Measurements from ENCODE around the gene CORO2A. TPM values are rescaled to one million over a fixed set of nuclear protein-coding genes. Genes with fewer than 3 reads are reported as not detected.

The CORO2A gene
- polyA plus RNA-seq, 1 of the 3 experiments (the other 2 are of a cell fraction), result 2.3 TPM

DNA sequence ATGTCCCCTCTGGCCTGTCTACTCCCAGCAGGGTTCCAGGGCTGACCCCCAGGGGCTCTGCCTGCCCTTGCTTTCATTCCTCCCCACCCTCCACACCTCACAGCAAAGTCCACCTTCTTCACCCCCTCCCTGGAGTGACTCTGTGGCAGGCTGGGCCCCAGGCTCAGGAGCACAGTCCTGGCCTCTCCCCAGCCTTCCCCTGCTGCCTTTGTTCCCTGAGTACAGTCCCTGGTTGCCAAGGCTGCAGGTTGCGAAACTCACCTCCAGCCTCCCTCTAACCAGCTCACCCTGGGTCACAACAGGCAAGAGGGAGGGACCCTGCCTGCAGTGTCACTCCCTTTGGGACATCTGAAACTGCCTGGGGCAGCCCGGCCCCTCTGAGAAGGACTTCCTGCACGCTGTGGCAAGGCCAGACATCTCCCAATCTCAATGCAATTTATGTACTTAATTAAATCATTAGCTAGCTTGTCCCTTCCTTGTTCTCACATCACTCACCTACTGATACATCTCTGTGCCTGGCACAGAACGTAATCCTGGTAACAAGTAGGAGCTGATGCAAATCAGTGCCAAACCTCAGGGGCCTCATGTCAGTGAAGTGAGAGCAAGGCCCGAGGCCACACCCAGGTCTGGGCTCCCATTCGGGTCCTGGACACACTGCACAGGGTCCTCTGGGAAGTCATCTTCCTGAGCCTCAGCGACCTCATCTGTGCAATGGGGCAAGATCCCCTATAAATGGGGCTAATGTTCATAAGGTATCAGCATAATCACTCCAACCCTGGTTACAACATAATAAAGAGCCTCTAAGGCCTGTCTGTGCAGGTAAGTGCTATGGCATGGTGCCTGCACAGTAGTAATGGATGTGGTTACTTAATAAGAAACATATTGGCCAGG is 46.1 kb downstream of the CORO2A start (continued):
- TF ChIP-seq FOXJ3 (CRISPR knock-in tag; IDR thresholded peaks at IDR 0.05) (no peak), EZH2phosphoT487 (IDR thresholded peaks at IDR 0.05; ENCODE audit: borderline replicate concordance, low read depth) (no peak), POLR2AphosphoS5 (IDR thresholded peaks at IDR 0.05; ENCODE audit: low read depth, low read length) (no peak), EP300 (IDR thresholded peaks at IDR 0.05; ENCODE audit: borderline replicate concordance in 1 of 2, low read depth in 1 of 2, low read length in 1 of 2) (peak in 1 of 2 experiments; percentile 35; a peak in 1 of 4 replicates), GABPA (IDR thresholded peaks at IDR 0.05; ENCODE audit: low read depth) (no peak), SMC3 (IDR thresholded peaks at IDR 0.05; ENCODE audit: low read depth, low read length) (no peak), ELF1 (IDR thresholded peaks at IDR 0.05) (no peak), NFIC (IDR thresholded peaks at IDR 0.05; ENCODE audit: borderline replicate concordance) (no peak), GATA2 (CRISPR knock-in tag; IDR thresholded peaks at IDR 0.05) (peak; percentile 79), RAD21 (IDR thresholded peaks at IDR 0.05; ENCODE audit: low read length) (no peak), CHD2 (IDR thresholded peaks at IDR 0.05; ENCODE audit: low read length, partially characterized antibody) (peak; percentile 54), NRF1 (IDR thresholded peaks at IDR 0.05; ENCODE audit: low read depth, low read length) (no peak)
- TF ChIP-seq, protein P1, sequence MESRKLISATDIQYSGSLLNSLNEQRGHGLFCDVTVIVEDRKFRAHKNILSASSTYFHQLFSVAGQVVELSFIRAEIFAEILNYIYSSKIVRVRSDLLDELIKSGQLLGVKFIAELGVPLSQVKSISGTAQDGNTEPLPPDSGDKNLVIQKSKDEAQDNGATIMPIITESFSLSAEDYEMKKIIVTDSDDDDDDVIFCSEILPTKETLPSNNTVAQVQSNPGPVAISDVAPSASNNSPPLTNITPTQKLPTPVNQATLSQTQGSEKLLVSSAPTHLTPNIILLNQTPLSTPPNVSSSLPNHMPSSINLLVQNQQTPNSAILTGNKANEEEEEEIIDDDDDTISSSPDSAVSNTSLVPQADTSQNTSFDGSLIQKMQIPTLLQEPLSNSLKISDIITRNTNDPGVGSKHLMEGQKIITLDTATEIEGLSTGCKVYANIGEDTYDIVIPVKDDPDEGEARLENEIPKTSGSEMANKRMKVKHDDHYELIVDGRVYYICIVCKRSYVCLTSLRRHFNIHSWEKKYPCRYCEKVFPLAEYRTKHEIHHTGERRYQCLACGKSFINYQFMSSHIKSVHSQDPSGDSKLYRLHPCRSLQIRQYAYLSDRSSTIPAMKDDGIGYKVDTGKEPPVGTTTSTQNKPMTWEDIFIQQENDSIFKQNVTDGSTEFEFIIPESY (IDR thresholded peaks at IDR 0.05; ENCODE audit: borderline replicate concordance, low read depth), result no peak
- TF ChIP-seq, protein P2, sequence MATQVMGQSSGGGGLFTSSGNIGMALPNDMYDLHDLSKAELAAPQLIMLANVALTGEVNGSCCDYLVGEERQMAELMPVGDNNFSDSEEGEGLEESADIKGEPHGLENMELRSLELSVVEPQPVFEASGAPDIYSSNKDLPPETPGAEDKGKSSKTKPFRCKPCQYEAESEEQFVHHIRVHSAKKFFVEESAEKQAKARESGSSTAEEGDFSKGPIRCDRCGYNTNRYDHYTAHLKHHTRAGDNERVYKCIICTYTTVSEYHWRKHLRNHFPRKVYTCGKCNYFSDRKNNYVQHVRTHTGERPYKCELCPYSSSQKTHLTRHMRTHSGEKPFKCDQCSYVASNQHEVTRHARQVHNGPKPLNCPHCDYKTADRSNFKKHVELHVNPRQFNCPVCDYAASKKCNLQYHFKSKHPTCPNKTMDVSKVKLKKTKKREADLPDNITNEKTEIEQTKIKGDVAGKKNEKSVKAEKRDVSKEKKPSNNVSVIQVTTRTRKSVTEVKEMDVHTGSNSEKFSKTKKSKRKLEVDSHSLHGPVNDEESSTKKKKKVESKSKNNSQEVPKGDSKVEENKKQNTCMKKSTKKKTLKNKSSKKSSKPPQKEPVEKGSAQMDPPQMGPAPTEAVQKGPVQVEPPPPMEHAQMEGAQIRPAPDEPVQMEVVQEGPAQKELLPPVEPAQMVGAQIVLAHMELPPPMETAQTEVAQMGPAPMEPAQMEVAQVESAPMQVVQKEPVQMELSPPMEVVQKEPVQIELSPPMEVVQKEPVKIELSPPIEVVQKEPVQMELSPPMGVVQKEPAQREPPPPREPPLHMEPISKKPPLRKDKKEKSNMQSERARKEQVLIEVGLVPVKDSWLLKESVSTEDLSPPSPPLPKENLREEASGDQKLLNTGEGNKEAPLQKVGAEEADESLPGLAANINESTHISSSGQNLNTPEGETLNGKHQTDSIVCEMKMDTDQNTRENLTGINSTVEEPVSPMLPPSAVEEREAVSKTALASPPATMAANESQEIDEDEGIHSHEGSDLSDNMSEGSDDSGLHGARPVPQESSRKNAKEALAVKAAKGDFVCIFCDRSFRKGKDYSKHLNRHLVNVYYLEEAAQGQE (IDR thresholded peaks at IDR 0.05; ENCODE audit: low read depth, low read length), result no peak
- TF ChIP-seq, protein P3, sequence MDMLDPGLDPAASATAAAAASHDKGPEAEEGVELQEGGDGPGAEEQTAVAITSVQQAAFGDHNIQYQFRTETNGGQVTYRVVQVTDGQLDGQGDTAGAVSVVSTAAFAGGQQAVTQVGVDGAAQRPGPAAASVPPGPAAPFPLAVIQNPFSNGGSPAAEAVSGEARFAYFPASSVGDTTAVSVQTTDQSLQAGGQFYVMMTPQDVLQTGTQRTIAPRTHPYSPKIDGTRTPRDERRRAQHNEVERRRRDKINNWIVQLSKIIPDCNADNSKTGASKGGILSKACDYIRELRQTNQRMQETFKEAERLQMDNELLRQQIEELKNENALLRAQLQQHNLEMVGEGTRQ (IDR thresholded peaks at IDR 0.05; ENCODE audit: borderline replicate concordance, low read depth, low read length), result no peak
